WTC11 (cell line): Measurements from ENCODE around the gene SORL1. TPM values are rescaled to one million over a fixed set of nuclear protein-coding genes. Genes with fewer than 3 reads are reported as not detected.

ENCODE experiments used
- ATAC-seq: fragments of 200-7000 bp; cut with Tn5 transposase; 2 replicates; pipeline ENCODE4 v1.10.0; 2021; ENCODE audit warnings: mild to moderate bottlenecking, moderate library complexity
- CTCF ChIA-PET: fragments of 300-600 bp; sonication (Branson Sonifier 250); formaldehyde crosslinking; loops from one replicate; lab custom pipeline; 2021; ENCODE audit warnings: antibody characterized with exemption; lab: Charles Lee
- POLR2A ChIA-PET: fragments of 350-600 bp; sonication (Branson Sonifier 250); formaldehyde crosslinking; loops from one replicate; lab custom pipeline; 2021; ENCODE audit warnings: antibody characterized with exemption; lab: Charles Lee
- DNase-seq: peaks from one replicate; pipeline ENCODE4 v3.0.0; 2021; ENCODE audit warnings: low spot score
- H3K27ac Mint-ChIP-seq: 2 replicates; pipeline ENCODE4 v1.8.0; 2021; ENCODE audit warnings: mixed read lengths
- H3K27me3 Mint-ChIP-seq: 2 replicates; pipeline ENCODE4 v1.8.0; 2021; ENCODE audit warnings: low read depth, mild to moderate bottlenecking, moderate library complexity, mixed read lengths
- H3K36me3 Mint-ChIP-seq: 2 replicates; pipeline ENCODE4 v1.8.0; 2021; ENCODE audit warnings: mixed read lengths
- H3K4me1 Mint-ChIP-seq: 2 replicates; pipeline ENCODE4 v1.8.0; 2022; ENCODE audit warnings: mixed read lengths
- H3K4me3 Mint-ChIP-seq: 2 replicates; pipeline ENCODE4 v1.8.0; 2021; ENCODE audit warnings: mild to moderate bottlenecking, moderate library complexity, mixed read lengths
- H3K9me3 Mint-ChIP-seq: 2 replicates; pipeline ENCODE4 v1.8.0; 2021; ENCODE audit warnings: mixed read lengths
- ARID4B ChIP-seq: sonication (generic); formaldehyde crosslinking; IDR thresholded peaks from 2 replicates; pipeline ENCODE4 v1.8.0; 2023; ENCODE audit warnings: missing genetic modification reagents, mild to moderate bottlenecking, borderline replicate concordance
- CBFB ChIP-seq: sonication (generic); formaldehyde crosslinking; IDR thresholded peaks from 2 replicates; pipeline ENCODE4 v1.8.1; 2022; ENCODE audit warnings: mild to moderate bottlenecking, low read depth, missing genetic modification reagents
- CREM ChIP-seq: sonication (generic); formaldehyde crosslinking; IDR thresholded peaks from 2 replicates; pipeline ENCODE4 v1.8.1; 2022; ENCODE audit warnings: mild to moderate bottlenecking, missing genetic modification reagents, moderate library complexity
- FOXK1 ChIP-seq: sonication (generic); formaldehyde crosslinking; IDR thresholded peaks from 2 replicates; pipeline ENCODE4 v1.8.0; 2022; ENCODE audit warnings: mild to moderate bottlenecking, moderate library complexity, missing genetic modification reagents
- HMGXB4 ChIP-seq: sonication (generic); formaldehyde crosslinking; IDR thresholded peaks from 2 replicates; pipeline ENCODE4 v1.8.1; 2023; ENCODE audit warnings: mild to moderate bottlenecking, moderate library complexity, missing genetic modification reagents
- IRF1 ChIP-seq: sonication (generic); formaldehyde crosslinking; IDR thresholded peaks from 2 replicates; pipeline ENCODE4 v1.8.0; 2023; ENCODE audit warnings: missing genetic modification reagents
- JUN ChIP-seq: sonication (generic); formaldehyde crosslinking; IDR thresholded peaks from 2 replicates; pipeline ENCODE4 v1.8.0; 2023; ENCODE audit warnings: mild to moderate bottlenecking, missing genetic modification reagents
- KAT7 ChIP-seq: sonication (generic); formaldehyde crosslinking; IDR thresholded peaks from 2 replicates; pipeline ENCODE4 v1.8.1; 2023; ENCODE audit warnings: missing genetic modification reagents, mild to moderate bottlenecking, borderline replicate concordance
- NFE2L1 ChIP-seq: sonication (generic); formaldehyde crosslinking; IDR thresholded peaks from 2 replicates; pipeline ENCODE4 v1.8.1; 2023; ENCODE audit warnings: missing genetic modification reagents
- TCF7 ChIP-seq: sonication (generic); formaldehyde crosslinking; IDR thresholded peaks from 2 replicates; pipeline ENCODE4 v1.8.0; 2022; ENCODE audit warnings: mild to moderate bottlenecking, low read depth, missing genetic modification reagents, moderate library complexity
- ZNF138 ChIP-seq: sonication (generic); formaldehyde crosslinking; conservative IDR thresholded peaks from 2 replicates; pipeline ENCODE4 v1.8.1; 2022; ENCODE audit warnings: mild to moderate bottlenecking, moderate library complexity, missing genetic modification reagents
- ZNF219 ChIP-seq: sonication (generic); formaldehyde crosslinking; IDR thresholded peaks from 2 replicates; pipeline ENCODE4 v1.8.0; 2023; ENCODE audit warnings: missing genetic modification reagents, mild to moderate bottlenecking, borderline replicate concordance
- ZNF317 ChIP-seq: sonication (generic); formaldehyde crosslinking; IDR thresholded peaks from 2 replicates; pipeline ENCODE4 v1.8.1; 2023; ENCODE audit warnings: low read depth, mild to moderate bottlenecking, moderate library complexity, missing genetic modification reagents, borderline replicate concordance
- ZNF532 ChIP-seq: fragments of 250-450 bp; sonication (Bioruptor Pico); IDR thresholded peaks from 2 replicates; pipeline ENCODE4 v1.9.0; 2021; ENCODE audit warnings: mild to moderate bottlenecking, borderline replicate concordance
- total RNA-seq: library from RNA; stranded (reverse); gene quantifications from 3 replicates; pipeline ENCODE4 v1.2.3, GENCODE V29; 2021

Gene SORL1
- total RNA-seq, 1 experiment from 2014 or later = 87.1 TPM

- Mint-ChIP-seq H3K4me3 (no peak overlapping the region), H3K9me3 (no peaks in the 10 kb centered on the region), H3K36me3 (peaks cover 21% of the 10 kb centered on the region), H3K27ac (peak overlapping the region; percentile 43; the same call in 1 of the 2 replicates), H3K4me1 (peaks cover 69% of the 10 kb centered on the region), H3K27me3 (no peaks in the 10 kb centered on the region)
- POLR2A ChIA-PET = no interaction called here
- ATAC-seq (peak; percentile 14), DNase-seq (no peak)
- CTCF ChIA-PET = no interaction called here
- TF ChIP-seq ZNF138 = no peak
- no peak for TF ChIP-seq CBFB (CRISPR knock-in tag)
- TF ChIP-seq JUN = no peak
- TF ChIP-seq TCF7 (CRISPR knock-in tag) = no peak
- TF ChIP-seq FOXK1 = no peak
- TF ChIP-seq IRF1 = no peak
- no peak for TF ChIP-seq ZNF219 (CRISPR knock-in tag)
- TF ChIP-seq NFE2L1 (CRISPR knock-in tag) = no peak
- no peak for TF ChIP-seq ARID4B
- TF ChIP-seq HMGXB4 = no peak
- no peak for TF ChIP-seq CREM (CRISPR knock-in tag)
- no peak for TF ChIP-seq ZNF317 (CRISPR knock-in tag)
- TF ChIP-seq ZNF532 (CRISPR knock-in tag) = no peak
Measured at GRCh38 chr11:121471167-121471566, 19.1 kb downstream of the SORL1 start.

- Mint-ChIP-seq H3K36me3 (peaks cover 22% of the 10 kb centered on the region), H3K4me1 (peaks cover 68% of the 10 kb centered on the region), H3K9me3 (no peaks in the 10 kb centered on the region), H3K4me3 (no peak overlapping the region), H3K27me3 (no peaks in the 10 kb centered on the region), H3K27ac (no peak overlapping the region)
- DNase-seq (no peak), ATAC-seq (no peak)
- ChIA-PET CTCF (no interaction called here), POLR2A (no interaction called here)
- no peak for TF ChIP-seq KAT7
Measured at GRCh38 chr11:121472312-121472711, 20.2 kb downstream of the SORL1 start.
